OCI-LY1 (cell line): ENCODE measurements around the gene NBPF3.

Source experiments
- H2AFZ ChIP-seq: fragments of 200-600 bp; sonication (generic), shearing (Covaris generic); 2 replicates; pipeline ENCODE4 v1.6.0; 2014; ENCODE audit warnings: antibody characterized with exemption, mild to moderate bottlenecking, low read length
- H3F3A ChIP-seq: fragments of 200-600 bp; sonication (generic), shearing (Covaris generic); 2 replicates; pipeline ENCODE4 v1.6.0; 2014; ENCODE audit warnings: mild to moderate bottlenecking, antibody characterized with exemption, low read length, moderate library complexity; ENCODE audit not compliant: insufficient read depth
- H3K27ac ChIP-seq: fragments of 200-600 bp; sonication (generic); 2 replicates; pipeline ENCODE4 v1.5.1; 2014; ENCODE audit warnings: low read length, mixed run types, mild to moderate bottlenecking, low read depth; ENCODE audit not compliant: poor library complexity, severe bottlenecking
- H3K27me3 ChIP-seq: fragments of 200-600 bp; sonication (generic); 2 replicates; pipeline ENCODE4 v1.6.0; 2014; ENCODE audit warnings: antibody characterized with exemption, mild to moderate bottlenecking, low read length, moderate library complexity; ENCODE audit not compliant: insufficient read depth
- H3K36me3 ChIP-seq: fragments of 200-600 bp; sonication (generic); 2 replicates; pipeline ENCODE4 v1.6.1; 2014; ENCODE audit warnings: mild to moderate bottlenecking, antibody characterized with exemption, low read length, moderate library complexity, mixed read lengths; ENCODE audit not compliant: insufficient read depth
- H3K4me1 ChIP-seq: fragments of 200-600 bp; sonication (generic); 2 replicates; pipeline ENCODE4 v1.5.1; 2014; ENCODE audit warnings: mild to moderate bottlenecking, low read length, moderate library complexity; ENCODE audit not compliant: insufficient read depth, severe bottlenecking
- H3K4me2 ChIP-seq: fragments of 200-600 bp; sonication (generic), shearing (Covaris generic); 2 replicates; pipeline ENCODE4 v1.6.1; 2014; ENCODE audit warnings: low read length
- H3K4me3 ChIP-seq: fragments of 200-600 bp; sonication (generic); 2 replicates; pipeline ENCODE4 v1.5.1; 2014; ENCODE audit warnings: low read length, low read depth, mild to moderate bottlenecking, mixed read lengths; ENCODE audit not compliant: poor library complexity, severe bottlenecking
- H3K79me2 ChIP-seq: fragments of 200-600 bp; shearing (Covaris generic); 2 replicates; pipeline ENCODE4 v1.6.1; 2016; ENCODE audit warnings: mixed run types, low read length, mixed read lengths; ENCODE audit not compliant: insufficient read depth
- H3K9ac ChIP-seq: fragments of 200-600 bp; sonication (generic), shearing (Covaris generic); 2 replicates; pipeline ENCODE4 v1.6.1; 2014; ENCODE audit warnings: mild to moderate bottlenecking, low read length, mixed read lengths
- H3K9me2 ChIP-seq: fragments of 200-600 bp; sonication (generic), shearing (Covaris generic); 2 replicates; pipeline ENCODE4 v1.6.1; 2014; ENCODE audit warnings: low read depth, mild to moderate bottlenecking, low read length, mixed read lengths
- H3K9me3 ChIP-seq: fragments of 200-600 bp; shearing (Covaris generic); 2 replicates; pipeline ENCODE4 v1.6.1; 2014; ENCODE audit warnings: low read length, mixed read lengths
- H4K20me1 ChIP-seq: fragments of 200-600 bp; sonication (generic), shearing (Covaris generic); 2 replicates; pipeline ENCODE4 v1.6.0; 2016; ENCODE audit warnings: mild to moderate bottlenecking, low read length; ENCODE audit not compliant: insufficient read depth
- EZH2 ChIP-seq: fragments of 200-600 bp; sonication (generic), shearing (Covaris generic); IDR thresholded peaks from 2 replicates; pipeline ENCODE4 v1.8.0; 2017; ENCODE audit warnings: borderline replicate concordance, mixed run types, mild to moderate bottlenecking, antibody characterized with exemption, low read length, moderate library complexity, mixed read lengths
- TF ChIP-seq, protein P1 (sequence below): fragments of 200-600 bp; sonication (generic), shearing (Covaris generic); IDR thresholded peaks from 2 replicates; pipeline ENCODE4 v1.5.1; 2017; ENCODE audit warnings: mild to moderate bottlenecking, antibody characterized with exemption, low read length, moderate library complexity, mixed read lengths

Gene NBPF3

DNA sequence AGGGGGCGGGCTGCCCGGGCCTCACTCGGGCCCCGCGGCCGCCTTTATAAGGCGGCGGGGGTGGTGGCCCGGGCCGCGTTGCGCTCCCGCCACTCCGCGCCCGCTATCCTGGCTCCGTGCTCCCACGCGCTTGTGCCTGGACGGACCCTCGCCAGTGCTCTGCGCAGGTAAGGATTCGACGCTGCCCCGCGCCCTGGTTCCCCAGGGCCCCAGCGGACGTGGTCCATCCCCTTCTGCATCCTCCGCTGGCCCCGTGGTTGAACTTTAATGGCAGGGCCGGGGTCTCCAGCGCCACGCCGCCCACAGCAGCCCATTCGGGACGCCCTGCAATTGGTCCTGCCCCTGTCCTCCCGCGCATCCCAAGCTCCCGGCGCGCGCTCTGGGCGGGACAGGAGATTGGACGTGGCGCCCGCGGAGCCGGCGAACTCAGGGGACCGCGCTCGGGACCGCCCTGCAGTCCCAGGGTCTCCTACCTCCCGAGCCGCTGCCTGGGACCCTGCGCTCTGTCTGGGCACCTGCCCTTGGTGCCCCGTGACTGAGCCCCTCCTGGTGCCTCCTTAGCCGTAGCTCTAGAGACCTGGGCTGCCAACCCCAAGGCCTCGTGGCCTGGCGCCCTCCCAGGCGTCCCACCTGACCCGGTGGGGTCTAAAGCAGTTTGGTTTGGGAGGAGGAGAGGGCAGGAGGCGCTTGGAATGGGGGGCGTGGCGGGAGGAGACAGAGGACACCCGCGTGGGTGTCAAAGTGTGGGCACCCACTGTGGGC is 69.6 kb downstream of the NBPF3 start, which contains the start of gene ALPL:
Gene ALPL (plus strand): TSS at position 73 of the 762 bp plus-strand sequence. CDS start 44,659 bp downstream, outside the sequence.
- Histone ChIP-seq H3K9me2 (no peaks in the 10 kb centered on the region), H3K27me3 (0 out of 2 replicates have a peak, but pooled peaks cover 5% of the 10 kb centered on the region), H3F3A (no peaks in the 10 kb centered on the region), H3K4me3 (no peak within 1 kb of the TSS), H4K20me1 (no peaks in the 10 kb centered on the region), H3K9ac (no peak within 1 kb of the TSS; the same call in 1 of the 2 replicates), H3K79me2 (no peaks in the 10 kb centered on the region), H3K4me2 (peak within 1 kb of the TSS; percentile 37; the same call in 1 of the 2 replicates), H2AFZ (no peak within 1 kb of the TSS), H3K36me3 (no peaks in the 10 kb centered on the region), H3K9me3 (no peaks in the 10 kb centered on the region), H3K4me1 (peaks cover 17% of the 10 kb centered on the region), H3K27ac (no peak within 1 kb of the TSS)
- TF ChIP-seq EZH2, result no peak
- TF ChIP-seq, protein P1, sequence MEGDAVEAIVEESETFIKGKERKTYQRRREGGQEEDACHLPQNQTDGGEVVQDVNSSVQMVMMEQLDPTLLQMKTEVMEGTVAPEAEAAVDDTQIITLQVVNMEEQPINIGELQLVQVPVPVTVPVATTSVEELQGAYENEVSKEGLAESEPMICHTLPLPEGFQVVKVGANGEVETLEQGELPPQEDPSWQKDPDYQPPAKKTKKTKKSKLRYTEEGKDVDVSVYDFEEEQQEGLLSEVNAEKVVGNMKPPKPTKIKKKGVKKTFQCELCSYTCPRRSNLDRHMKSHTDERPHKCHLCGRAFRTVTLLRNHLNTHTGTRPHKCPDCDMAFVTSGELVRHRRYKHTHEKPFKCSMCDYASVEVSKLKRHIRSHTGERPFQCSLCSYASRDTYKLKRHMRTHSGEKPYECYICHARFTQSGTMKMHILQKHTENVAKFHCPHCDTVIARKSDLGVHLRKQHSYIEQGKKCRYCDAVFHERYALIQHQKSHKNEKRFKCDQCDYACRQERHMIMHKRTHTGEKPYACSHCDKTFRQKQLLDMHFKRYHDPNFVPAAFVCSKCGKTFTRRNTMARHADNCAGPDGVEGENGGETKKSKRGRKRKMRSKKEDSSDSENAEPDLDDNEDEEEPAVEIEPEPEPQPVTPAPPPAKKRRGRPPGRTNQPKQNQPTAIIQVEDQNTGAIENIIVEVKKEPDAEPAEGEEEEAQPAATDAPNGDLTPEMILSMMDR, result no peak

DNA sequence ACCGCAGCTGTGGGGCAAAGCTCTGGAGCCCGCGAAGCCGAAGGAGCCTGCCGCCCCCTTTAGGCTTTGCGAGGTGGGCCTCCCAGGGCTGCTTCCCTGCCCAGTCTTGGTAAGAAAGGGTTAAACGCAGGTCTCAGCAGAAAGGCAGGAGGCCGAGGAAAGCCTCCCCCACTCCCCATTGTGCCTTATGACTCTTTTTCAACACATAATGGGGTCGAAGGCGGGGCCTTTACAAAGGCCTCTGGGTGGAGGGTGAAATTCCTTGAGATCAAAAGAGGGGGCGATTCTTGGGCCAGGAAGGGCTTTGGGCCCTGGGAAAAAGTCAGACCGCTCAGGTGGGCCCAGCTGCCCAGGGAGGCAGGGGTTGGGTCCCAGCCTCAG is 70.2 kb downstream of the NBPF3 start:
- Histone ChIP-seq H3K4me1 (peaks cover 23% of the 10 kb centered on the region), H3K9me2 (no peaks in the 10 kb centered on the region), H4K20me1 (no peaks in the 10 kb centered on the region), H3K79me2 (no peaks in the 10 kb centered on the region), H3K27me3 (0 out of 2 replicates have a peak, but pooled peaks cover 5% of the 10 kb centered on the region), H3F3A (no peaks in the 10 kb centered on the region), H3K9ac (no peak overlapping the region), H3K9me3 (no peaks in the 10 kb centered on the region), H3K4me3 (no peak overlapping the region), H2AFZ (no peak overlapping the region), H3K27ac (no peak overlapping the region), H3K36me3 (no peaks in the 10 kb centered on the region), H3K4me2 (no peak overlapping the region)
- TF ChIP-seq, protein P1, result no peak
- TF ChIP-seq EZH2, result no peak

DNA sequence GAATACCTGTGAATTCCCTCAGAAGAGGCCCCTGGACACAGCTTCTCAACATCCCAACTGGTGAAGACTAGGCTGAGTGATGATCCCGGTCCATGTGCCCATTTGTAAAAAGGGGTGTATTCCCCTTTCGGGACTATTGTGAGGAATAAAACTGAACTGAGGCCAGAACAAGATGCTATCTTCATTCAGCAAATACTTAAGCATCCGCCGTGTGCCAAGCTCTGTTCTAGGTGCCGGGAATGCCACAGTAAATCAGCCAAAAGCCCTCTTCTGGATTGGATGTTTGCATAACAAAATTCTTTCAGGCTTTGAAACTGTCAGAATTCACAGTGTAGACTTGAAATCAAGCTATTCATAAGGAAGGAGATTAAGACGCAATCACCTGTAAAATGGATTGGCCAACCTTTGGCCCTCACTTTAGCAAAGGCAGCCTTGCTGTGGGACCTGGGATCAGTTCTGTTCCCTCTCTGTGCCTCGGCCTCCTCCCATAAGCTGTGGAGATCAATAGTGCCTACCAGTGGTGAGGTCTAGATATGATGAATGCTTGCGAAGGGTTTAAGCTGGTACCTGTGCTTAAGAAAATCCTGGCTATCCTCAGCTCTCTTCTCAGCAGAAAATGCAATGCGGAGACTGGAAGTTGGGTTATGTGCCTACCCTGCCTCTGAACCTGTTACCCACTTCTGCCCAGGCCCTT is 71.1 kb downstream of the NBPF3 start:
- no peak overlapping the region for H3K27ac ChIP-seq
- H3K4me3 ChIP-seq, result no peak overlapping the region
- H3K36me3 ChIP-seq, result no peaks in the 10 kb centered on the region
- peaks cover 32% of the 10 kb centered on the region for H3K4me1 ChIP-seq
- no peaks in the 10 kb centered on the region for H3F3A ChIP-seq
- no peak overlapping the region for H3K9ac ChIP-seq
- H3K9me2 ChIP-seq, result no peaks in the 10 kb centered on the region
- H3K4me2 ChIP-seq, result no peak overlapping the region
- H3K79me2 ChIP-seq, result no peaks in the 10 kb centered on the region
- H3K9me3 ChIP-seq, result no peaks in the 10 kb centered on the region
- TF ChIP-seq EZH2, result no peak
- TF ChIP-seq, protein P1, result peak; percentile 12; the same call in 1 of the 2 replicates
- H3K27me3 ChIP-seq, result 0 out of 2 replicates have a peak, but pooled peaks cover 5% of the 10 kb centered on the region
- H2AFZ ChIP-seq, result no peak overlapping the region
- no peaks in the 10 kb centered on the region for H4K20me1 ChIP-seq
